HG02759 (cell line): ENCODE results near the gene KRTAP16-1.

Experiments
- ATAC-seq: cut with Tn5 transposase; IDR thresholded peaks from one replicate; pipeline ENCODE4 v1.9.1; 2021; ENCODE audit warnings: mild to moderate bottlenecking, moderate library complexity; ENCODE audit not compliant: unreplicated experiment

Gene KRTAP16-1

DNA sequence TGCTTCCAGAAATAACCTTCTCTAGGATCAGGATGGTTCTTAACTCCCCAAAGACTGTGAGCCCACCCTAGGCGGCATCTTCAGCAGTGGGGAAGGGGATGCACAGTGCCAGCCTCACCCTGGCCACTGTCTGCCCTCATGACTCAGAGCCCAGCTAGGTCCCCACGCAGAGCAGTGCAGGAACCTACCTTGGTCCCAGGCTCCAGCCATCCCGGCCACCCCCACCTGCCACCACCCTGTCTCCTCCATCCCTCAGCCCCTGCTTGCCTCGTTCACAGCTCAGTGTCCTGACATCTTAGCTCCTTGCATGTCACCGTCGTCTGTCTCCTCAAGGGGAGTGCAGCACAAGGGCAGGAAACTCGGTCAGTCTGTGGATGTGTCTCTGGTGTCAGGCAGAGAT is 22.5 kb upstream of the KRTAP16-1 start:
- ATAC-seq = no peak

DNA sequence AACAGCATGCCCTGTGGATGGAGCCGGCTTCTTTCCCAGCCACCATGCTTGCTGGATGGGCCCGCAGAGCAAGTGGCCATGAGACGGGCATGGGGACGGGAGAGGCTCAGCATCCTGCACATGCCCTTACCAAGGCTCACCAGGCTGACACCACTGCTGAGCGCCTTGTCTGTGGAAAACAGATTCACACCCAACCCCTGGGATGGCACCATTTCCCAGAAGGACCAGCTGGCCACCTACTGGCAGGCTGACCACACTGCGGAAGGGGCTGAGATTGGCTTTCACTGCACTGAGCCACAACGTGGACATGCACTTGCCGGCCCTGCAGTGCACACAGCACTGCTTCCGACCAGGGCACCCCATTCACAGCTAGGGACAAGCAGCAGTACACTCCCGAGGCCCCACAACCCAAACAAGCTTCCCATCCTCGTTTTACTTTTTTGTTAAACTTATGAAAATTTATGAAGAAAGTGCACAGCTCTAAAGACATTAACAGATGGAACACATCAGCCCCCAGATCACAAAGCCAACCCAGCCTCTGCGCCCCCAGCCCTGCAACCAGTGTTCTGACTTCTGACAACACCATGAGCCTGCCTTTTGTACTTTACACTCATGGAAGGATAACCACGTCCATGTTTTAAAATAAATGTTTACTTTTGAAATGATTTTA is 20.3 kb upstream of the KRTAP16-1 start:
- no peak for ATAC-seq

DNA sequence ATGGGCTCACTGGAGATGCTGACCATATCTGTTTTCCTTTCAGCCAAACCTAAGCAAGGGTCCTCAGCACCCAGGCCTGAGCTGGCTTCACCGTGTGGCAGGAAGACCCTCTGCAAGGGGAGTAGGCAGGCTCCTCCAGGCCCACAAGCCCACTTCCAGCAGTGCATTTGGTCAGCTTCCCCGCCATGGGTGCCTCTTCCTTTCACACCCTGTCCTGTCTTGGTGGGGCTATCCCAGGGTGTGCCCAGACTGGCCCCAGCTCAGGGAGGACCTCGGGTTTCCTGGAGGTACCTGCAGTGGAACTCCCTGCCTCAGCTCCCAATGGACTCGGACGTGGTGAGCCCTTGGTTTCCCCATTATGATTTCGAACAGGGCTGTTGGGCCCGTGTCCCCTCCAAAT is 19.1 kb upstream of the KRTAP16-1 start:
- ATAC-seq = no peak

- ATAC-seq = no peak
Observed at GRCh38 chr17:41327411-41328120, 18.5 kb upstream of the KRTAP16-1 start.

DNA sequence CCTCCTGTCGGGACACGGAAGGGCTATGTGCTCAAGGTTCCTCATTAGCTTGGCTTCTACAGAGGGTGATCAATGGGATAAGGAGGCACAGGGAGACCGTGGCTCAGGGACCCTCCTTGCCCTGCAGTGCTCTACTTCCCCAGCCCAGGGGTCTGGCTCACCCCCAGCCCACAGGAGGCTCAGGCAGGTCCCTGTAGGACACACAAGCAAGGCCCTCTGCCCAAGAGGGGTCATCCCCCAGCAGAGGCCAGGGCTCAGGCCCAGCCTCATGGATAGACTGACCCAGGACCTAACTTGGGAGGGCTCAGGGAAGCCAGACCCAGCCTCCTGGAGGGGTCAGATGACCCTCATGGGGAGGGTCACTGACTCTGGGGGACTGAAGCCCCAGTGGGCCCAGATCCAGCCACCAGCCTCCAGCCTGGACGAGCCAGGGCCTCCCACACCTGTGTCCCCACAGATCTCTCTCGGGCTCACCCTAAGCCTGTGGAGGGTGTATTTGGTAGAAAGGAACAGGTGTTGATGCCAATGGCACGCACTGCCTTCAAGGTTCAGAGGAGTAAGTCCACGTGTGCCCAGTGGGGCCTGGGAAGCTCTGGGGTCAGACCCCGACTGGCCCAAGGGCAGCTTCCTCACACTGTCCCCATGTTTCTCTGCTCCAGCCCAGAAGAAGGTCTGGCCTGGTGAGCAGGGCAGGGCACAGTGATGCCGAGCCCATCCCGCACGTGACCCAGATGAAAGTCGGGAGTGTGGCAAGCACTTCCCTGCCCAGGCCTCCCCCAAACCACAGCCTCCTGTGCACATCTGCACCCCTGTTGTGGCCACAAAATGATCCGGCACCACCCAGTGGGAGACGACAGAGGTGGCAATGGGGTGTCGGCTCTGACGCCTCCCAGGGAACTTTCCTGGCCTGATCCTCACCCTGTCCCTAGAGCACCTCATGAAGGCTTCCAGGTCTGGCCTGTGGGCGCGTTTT is 17.4 kb upstream of the KRTAP16-1 start:
- ATAC-seq = no peak

DNA sequence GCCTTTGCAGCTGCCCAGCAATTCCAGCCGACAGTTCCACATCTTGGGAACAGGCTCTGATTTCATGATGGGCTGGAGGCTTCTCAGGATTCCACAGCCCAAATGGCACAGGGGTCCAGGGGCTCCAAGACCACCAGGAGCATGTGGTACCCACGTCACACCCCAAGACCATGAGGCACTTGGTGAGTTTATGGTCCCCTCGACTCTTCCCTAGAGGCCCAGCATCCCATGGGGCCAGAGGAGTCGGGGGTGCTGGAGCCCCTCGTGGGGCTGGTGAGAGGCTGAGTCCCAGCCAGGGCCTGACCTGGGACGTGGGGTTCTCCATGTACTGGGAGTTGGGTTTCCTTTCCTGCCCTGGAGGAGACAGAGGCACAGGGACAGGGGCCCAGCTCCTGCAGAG is 16.5 kb upstream of the KRTAP16-1 start:
- ATAC-seq = no peak

DNA sequence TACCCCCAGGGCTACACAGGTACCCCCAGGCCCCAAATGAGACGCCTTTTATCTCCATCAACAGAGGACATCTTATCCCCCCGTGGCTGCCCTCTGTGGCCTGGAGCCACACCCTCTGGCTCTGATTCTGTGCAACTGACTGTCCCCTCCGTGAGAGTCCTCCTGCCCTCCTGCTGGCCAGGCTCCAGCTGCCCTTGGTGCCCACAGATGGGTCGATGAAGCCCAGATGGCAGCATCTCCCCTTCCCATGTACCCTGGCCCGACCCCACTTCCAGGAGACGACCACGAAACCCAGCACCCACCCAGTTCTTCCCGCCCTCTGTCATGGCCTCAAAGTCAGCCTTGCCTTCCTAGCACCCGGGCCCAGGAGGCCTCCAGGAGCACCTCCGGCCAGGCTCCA is 16.0 kb upstream of the KRTAP16-1 start:
- no peak for ATAC-seq

- no peak for ATAC-seq
Observed at GRCh38 chr17:41324180-41325075, 15.3 kb upstream of the KRTAP16-1 start.

GRCh38 chr17:41322903-41323895 is 14.1 kb upstream of the KRTAP16-1 start:
- ATAC-seq = no peak

- no peak for ATAC-seq
Observed at GRCh38 chr17:41322094-41322902, 13.2 kb upstream of the KRTAP16-1 start.

DNA sequence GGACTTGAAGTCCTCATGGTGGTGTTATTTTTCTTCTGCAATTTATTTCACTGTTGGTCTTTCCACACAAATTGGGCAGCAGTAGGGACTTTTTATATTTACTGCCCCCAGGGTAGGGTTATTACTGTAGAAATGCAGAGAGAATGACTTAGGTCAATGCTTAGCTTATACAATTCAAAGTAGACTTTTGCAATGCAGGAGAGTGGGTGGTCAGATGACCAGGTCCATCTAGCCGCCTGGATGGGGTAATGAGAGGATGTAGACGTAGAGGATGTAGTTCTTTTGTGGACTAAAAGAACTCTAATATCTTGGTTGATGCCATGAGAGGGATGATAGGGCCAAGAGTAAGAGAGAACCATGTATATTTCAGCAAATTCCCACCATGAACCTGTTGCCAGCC is 9.1 kb upstream of the KRTAP16-1 start:
- ATAC-seq = no peak

- no peak for ATAC-seq
Observed at GRCh38 chr17:41315814-41316445, 6.8 kb upstream of the KRTAP16-1 start.

DNA sequence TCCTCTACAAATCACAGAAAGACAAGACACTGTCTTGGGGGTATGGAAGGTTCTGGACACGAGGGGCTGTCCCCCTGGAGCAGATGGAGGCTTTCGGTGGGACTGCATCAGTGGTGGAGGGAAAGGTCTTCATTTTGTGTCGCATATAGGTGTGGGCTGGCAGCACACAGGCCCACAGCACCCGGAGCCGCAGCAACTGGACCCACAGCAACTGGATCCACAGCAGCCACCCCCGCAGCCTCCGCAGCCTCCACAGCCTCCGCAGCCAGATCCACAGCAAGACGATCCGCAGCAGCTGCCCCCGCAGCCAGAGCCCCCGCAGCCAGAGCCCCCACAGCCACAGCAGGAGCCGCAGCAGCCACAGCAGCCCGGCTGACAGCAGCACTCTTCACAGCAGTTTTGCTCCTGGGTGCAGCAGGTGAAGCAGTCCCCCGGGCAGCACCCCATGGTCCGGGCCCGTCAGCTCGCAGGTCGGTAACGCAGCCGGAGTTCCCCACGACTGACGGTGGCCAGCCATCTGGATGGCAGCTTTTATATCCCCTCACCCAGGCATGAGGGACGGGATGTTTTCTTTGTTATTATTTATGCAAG is 6.2 kb upstream of the KRTAP16-1 start, which contains the start of gene KRTAP17-1:
Gene KRTAP17-1, minus strand, starts transcription at position 507 of the 591 bp plus-strand sequence. Its CDS starts 60 bp downstream, at position 447.
- ATAC-seq = no peak

GRCh38 chr17:41311111-41311510 is 2.0 kb upstream of the KRTAP16-1 start:
- ATAC-seq = no peak

- peak; percentile 60 for ATAC-seq
Observed at GRCh38 chr17:41308251-41308917, 725 bp downstream of the KRTAP16-1 start.

- no peak for ATAC-seq
Observed at GRCh38 chr17:41307647-41308046, 1.5 kb downstream of the KRTAP16-1 start.

DNA sequence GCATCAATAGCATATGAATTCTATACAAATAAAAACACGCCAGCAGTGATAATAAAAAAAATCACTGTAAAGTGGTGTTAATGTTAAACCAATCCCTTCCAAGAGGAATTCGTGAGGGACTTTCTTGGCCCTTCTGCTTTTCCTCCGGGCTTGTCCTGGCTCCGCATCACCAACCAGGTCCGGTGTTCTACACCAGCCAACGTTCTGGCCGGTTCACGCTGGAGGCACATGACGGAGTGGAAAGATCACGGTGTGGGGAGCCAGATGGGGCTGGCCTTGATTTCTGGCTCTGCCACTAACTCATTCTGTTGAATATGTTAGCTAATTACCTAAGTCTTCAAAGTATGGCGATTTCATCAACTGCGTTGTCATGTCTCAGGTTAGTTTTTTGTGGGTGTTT is 5.0 kb downstream of the KRTAP16-1 start:
- ATAC-seq = no peak
